ENCODE data around the gene GPR161.

The GPR161 gene

GRCh38 chr1:168099337-168099801, 37.4 kb downstream of the GPR161 start:
- TF ChIP-seq CTBP1 (IDR thresholded peaks at IDR 0.05; ENCODE audit: borderline replicate concordance) (no peak), FOXA1 (IDR thresholded peaks at IDR 0.05) (no peak), NFRKB (IDR thresholded peaks at IDR 0.05) (no peak), ZNF384 (IDR thresholded peaks at IDR 0.05) (no peak), TARDBP (IDR thresholded peaks at IDR 0.05) (no peak), SP1 (IDR thresholded peaks at IDR 0.05) (no peak), LEF1 (IDR thresholded peaks at IDR 0.05; ENCODE audit: borderline replicate concordance) (no peak), SUZ12 (IDR thresholded peaks at IDR 0.05) (no peak), L3MBTL2 (conservative IDR thresholded peaks at IDR 0.05) (no peak), FOXM1 (IDR thresholded peaks at IDR 0.05; ENCODE audit: borderline replicate concordance) (no peak), ARNT (IDR thresholded peaks at IDR 0.05) (no peak), FOXK2 (IDR thresholded peaks at IDR 0.05) (no peak)
- no peak for DNase-seq (ENCODE audit: extremely low spot score)
- POLR2A ChIA-PET: no interaction called here
- CTCF ChIA-PET: no interaction called here

DNA sequence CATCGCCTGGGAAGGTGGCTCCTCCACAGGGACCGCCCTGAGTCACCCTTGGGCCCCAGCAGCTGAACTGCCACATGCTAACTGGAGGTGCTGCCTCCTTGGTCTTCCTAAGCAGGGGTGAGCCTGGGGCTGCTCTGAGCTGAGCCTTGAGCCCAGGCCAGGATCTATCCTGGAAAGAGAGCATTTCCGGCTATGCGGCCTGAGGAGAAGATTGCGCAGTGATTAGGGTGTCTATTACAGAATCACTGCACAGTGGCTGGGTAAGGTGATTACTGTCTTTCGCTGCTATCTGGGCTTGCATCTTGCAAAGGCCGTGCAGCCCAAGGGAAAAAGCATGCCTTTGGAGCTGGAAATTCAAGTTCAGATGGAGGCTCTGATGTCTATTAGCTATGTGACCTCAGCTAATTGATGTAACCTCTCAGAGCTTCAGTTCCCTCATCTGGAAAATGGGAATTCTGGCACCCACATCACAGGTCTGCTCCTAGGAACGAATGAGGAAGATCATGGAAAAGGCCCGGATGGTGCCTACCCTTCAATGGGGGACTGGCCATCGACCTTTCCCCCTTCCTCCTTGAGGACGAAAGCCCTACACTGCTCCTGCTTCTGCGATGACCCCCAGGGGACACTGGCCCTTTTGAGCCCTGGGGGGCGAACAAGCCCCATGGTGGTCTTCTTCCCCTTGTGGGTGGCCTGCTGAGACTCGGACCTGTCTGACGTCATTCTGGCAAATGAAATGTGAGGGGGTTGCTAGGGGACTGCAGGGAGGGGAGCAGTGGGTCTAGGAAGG, 38.0 kb downstream of the GPR161 start:
- DNase-seq (ENCODE audit: extremely low spot score): no peak
- TF ChIP-seq ZNF384 (IDR thresholded peaks at IDR 0.05) (no peak), L3MBTL2 (conservative IDR thresholded peaks at IDR 0.05) (no peak), ARNT (IDR thresholded peaks at IDR 0.05) (no peak), NFRKB (IDR thresholded peaks at IDR 0.05) (no peak), LEF1 (IDR thresholded peaks at IDR 0.05; ENCODE audit: borderline replicate concordance) (no peak), ELF4 (IDR thresholded peaks at IDR 0.05) (no peak), SP1 (IDR thresholded peaks at IDR 0.05) (no peak), CTBP1 (IDR thresholded peaks at IDR 0.05; ENCODE audit: borderline replicate concordance) (no peak)
- ChIA-PET CTCF (no interaction called here), POLR2A (interaction anchor here (0.6 kb wide), 1 partner anchor 83 kb away, joined by 3 read pairs; no protein-coding TSS in a partner anchor)

DNA sequence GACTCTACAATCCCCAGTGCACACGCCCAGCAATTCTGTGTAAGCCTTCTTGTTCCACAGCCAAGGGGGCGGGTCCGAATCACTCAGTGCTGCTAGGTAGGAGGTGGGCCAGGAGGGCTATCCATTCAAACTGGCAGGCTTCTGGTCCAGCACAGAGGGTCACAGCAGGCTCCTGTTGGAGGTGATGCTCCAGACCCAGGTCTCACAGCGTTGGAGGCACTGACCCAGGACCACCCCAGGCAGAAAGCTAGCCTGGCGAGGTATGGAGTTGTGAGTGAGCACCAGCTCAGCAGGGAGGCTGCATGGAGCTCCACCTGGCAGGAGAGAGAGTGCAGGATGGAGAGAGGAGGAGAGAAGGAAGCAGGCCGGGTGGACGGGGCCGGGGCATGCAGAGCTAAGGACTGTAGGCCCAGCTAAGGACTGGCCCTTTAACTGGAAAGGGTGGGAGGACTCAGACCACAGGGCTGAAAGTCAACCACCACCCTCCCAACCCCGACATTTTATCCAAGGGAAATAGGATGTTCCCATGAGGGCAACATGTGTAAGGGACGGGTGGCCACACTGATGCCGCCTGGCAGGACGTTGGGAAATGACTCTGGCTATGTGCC, 38.7 kb downstream of the GPR161 start:
- POLR2A ChIA-PET: interaction anchor here (0.6 kb wide), 1 partner anchor 84 kb away, joined by 3 read pairs; no protein-coding TSS in a partner anchor
- DNase-seq (ENCODE audit: extremely low spot score): no peak
- no peak for TF ChIP-seq CTBP1 (IDR thresholded peaks at IDR 0.05; ENCODE audit: borderline replicate concordance)
- TF ChIP-seq FOXM1 (IDR thresholded peaks at IDR 0.05; ENCODE audit: borderline replicate concordance): no peak
- no peak for TF ChIP-seq FOXK2 (IDR thresholded peaks at IDR 0.05)
- TF ChIP-seq PKNOX1 (IDR thresholded peaks at IDR 0.05): no peak
- no peak for TF ChIP-seq ZNF384 (IDR thresholded peaks at IDR 0.05)
- no peak for TF ChIP-seq HDGF (IDR thresholded peaks at IDR 0.05; ENCODE audit: borderline replicate concordance)
- no peak for TF ChIP-seq SP1 (IDR thresholded peaks at IDR 0.05)
- no peak for TF ChIP-seq ARNT (IDR thresholded peaks at IDR 0.05)
- CTCF ChIA-PET: no interaction called here

DNA sequence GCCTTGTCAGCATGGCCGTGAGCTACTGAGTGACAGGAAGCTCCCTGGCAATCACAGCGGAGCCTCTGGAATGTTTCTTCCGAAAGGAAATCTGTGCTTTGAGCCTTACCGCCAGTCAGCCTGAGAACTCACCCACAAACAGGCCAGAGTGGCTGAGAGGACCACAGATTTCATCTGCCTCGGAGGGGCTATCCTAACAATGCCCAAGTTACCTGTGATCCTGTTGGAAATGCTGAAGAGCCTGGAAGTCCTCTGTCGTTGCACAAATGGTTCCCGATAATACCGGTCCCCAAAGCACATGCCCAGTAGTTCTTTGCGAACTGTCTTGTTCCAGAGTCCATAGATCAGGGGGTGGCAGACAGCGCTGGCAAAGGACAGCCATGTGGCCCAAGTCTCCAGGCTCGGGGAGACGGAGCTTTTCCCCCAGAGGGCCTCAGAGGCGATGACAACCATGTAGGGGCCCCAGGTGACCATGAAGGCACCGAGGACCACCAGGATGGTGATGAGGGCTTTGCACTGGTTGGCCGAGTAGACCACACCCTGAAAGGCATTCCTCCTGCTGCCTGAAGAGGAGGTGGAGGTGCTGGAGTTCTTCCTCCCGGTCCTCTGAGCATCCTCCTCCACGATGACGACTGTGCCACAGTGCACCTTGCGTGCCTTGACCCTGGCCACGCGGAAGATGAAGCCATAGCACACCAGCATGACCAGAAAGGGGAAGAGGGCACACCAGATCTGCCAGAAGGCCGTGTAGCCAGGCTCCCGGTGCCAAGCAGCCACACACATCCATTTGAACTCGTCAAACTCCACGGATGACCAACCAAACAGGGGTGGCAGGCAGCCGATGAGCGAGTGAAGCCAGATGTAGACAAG, 40.2 kb downstream of the GPR161 start:
- no peak for DNase-seq (ENCODE audit: extremely low spot score)
- TF ChIP-seq TARDBP (IDR thresholded peaks at IDR 0.05): no peak
- TF ChIP-seq FOXA1 (IDR thresholded peaks at IDR 0.05): no peak
- TF ChIP-seq SUZ12 (IDR thresholded peaks at IDR 0.05): no peak
- TF ChIP-seq FOXM1 (IDR thresholded peaks at IDR 0.05; ENCODE audit: borderline replicate concordance): no peak
- TF ChIP-seq ZNF384 (IDR thresholded peaks at IDR 0.05): no peak
- POLR2A ChIA-PET: no interaction called here
- CTCF ChIA-PET: no interaction called here

GRCh38 chr1:168095476-168095875, 41.3 kb downstream of the GPR161 start:
- CTCF ChIA-PET: interaction anchor here (0.8 kb wide), 2 partner anchors 11 to 505 kb away, joined by 3 to 4 read pairs; no protein-coding TSS in a partner anchor

GRCh38 chr1:168093616-168094015, 43.1 kb downstream of the GPR161 start:
- DNase-seq (ENCODE audit: extremely low spot score): no peak
- no peak for TF ChIP-seq TARDBP (IDR thresholded peaks at IDR 0.05)
- no peak for TF ChIP-seq PKNOX1 (IDR thresholded peaks at IDR 0.05)
- TF ChIP-seq NFRKB (IDR thresholded peaks at IDR 0.05): no peak
- TF ChIP-seq FOXA1 (IDR thresholded peaks at IDR 0.05): no peak
- TF ChIP-seq ZNF384 (IDR thresholded peaks at IDR 0.05): no peak
- no peak for TF ChIP-seq SUZ12 (IDR thresholded peaks at IDR 0.05)
- TF ChIP-seq CTBP1 (IDR thresholded peaks at IDR 0.05; ENCODE audit: borderline replicate concordance): no peak
- no peak for TF ChIP-seq ELF4 (IDR thresholded peaks at IDR 0.05)
- no peak for TF ChIP-seq L3MBTL2 (conservative IDR thresholded peaks at IDR 0.05)
- TF ChIP-seq HDGF (IDR thresholded peaks at IDR 0.05; ENCODE audit: borderline replicate concordance): no peak
- TF ChIP-seq SP1 (IDR thresholded peaks at IDR 0.05): no peak
- TF ChIP-seq FOXM1 (IDR thresholded peaks at IDR 0.05; ENCODE audit: borderline replicate concordance): no peak
- CTCF ChIA-PET: interaction anchor here (3.5 kb wide), 1 partner anchor 11 kb away, joined by 8 read pairs; no protein-coding TSS in a partner anchor
- POLR2A ChIA-PET: interaction anchor here (0.6 kb wide), 1 partner anchor 8 kb away, joined by 3 read pairs; no protein-coding TSS in a partner anchor

More at GRCh38 chr1:168095476-168095875, 41.3 kb downstream of the GPR161 start:
- no peak for TF ChIP-seq HDGF (IDR thresholded peaks at IDR 0.05; ENCODE audit: borderline replicate concordance)
- no peak for TF ChIP-seq ZNF384 (IDR thresholded peaks at IDR 0.05)
- no peak for TF ChIP-seq FOXA1 (IDR thresholded peaks at IDR 0.05)
- no peak for TF ChIP-seq BHLHE40 (IDR thresholded peaks at IDR 0.05; ENCODE audit: borderline replicate concordance)
- TF ChIP-seq LEF1 (IDR thresholded peaks at IDR 0.05; ENCODE audit: borderline replicate concordance): no peak
- no peak for TF ChIP-seq ELF4 (IDR thresholded peaks at IDR 0.05)
- no peak for TF ChIP-seq TARDBP (IDR thresholded peaks at IDR 0.05)
- TF ChIP-seq NFRKB (IDR thresholded peaks at IDR 0.05): no peak
- TF ChIP-seq SUZ12 (IDR thresholded peaks at IDR 0.05): no peak
- TF ChIP-seq L3MBTL2 (conservative IDR thresholded peaks at IDR 0.05): no peak
- no peak for TF ChIP-seq SP1 (IDR thresholded peaks at IDR 0.05)
- no peak for DNase-seq (ENCODE audit: extremely low spot score)
- POLR2A ChIA-PET: no interaction called here

Measured in HEK293T (cell line).